GM12872 (cell line): Measurements from ENCODE around the gene KASH5.

ENCODE experiments used
- TF ChIP-seq, protein P1 (sequence below): IDR thresholded peaks from 3 replicates; pipeline ENCODE4 v1.5.1; 2011; ENCODE audit warnings: low read depth, mild to moderate bottlenecking, low read length, moderate library complexity; ENCODE audit not compliant: insufficient read depth

KASH5 gene

GRCh38 chr19:49432141-49433073 is 44.4 kb downstream of the KASH5 start:
- TF ChIP-seq, protein P1, sequence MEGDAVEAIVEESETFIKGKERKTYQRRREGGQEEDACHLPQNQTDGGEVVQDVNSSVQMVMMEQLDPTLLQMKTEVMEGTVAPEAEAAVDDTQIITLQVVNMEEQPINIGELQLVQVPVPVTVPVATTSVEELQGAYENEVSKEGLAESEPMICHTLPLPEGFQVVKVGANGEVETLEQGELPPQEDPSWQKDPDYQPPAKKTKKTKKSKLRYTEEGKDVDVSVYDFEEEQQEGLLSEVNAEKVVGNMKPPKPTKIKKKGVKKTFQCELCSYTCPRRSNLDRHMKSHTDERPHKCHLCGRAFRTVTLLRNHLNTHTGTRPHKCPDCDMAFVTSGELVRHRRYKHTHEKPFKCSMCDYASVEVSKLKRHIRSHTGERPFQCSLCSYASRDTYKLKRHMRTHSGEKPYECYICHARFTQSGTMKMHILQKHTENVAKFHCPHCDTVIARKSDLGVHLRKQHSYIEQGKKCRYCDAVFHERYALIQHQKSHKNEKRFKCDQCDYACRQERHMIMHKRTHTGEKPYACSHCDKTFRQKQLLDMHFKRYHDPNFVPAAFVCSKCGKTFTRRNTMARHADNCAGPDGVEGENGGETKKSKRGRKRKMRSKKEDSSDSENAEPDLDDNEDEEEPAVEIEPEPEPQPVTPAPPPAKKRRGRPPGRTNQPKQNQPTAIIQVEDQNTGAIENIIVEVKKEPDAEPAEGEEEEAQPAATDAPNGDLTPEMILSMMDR = no peak

- TF ChIP-seq, protein P1 = no peak
These were observed 45.3 kb downstream of the KASH5 start for GRCh38 chr19:49433240-49433901.

DNA sequence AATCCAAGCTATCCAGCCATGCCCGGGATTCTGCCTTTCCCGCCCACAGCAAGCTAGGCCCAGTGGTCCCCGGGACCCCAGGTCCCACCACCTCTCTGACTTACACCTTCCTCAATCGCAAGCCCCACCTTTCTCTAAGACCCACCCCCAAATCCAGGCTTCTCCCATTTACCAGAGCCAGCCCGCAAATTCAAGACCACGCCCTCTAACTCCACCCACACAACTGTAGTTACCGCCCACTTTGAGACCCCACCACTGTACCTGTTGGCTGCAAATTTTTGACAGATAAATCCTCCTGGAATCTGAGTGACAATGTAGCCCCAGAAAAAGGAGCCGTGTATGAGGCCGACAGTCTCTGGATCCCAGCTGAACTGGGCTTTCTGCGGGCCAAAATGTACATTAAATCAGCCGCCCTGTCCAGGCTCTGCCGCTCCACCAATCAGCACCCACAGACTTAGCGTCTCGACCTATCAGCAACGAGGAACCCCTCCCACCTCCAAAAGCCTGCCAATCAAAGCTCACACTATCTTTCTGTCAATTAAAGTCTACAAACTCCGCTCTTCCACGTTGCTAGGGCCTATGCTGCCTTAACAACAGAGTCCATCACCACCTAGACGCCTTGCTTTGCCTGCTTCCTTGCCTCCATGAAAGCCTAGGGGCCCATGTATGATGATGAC is 47.0 kb downstream of the KASH5 start:
- TF ChIP-seq, protein P1 = no peak

GRCh38 chr19:49435670-49436069 is 47.6 kb downstream of the KASH5 start:
- TF ChIP-seq, protein P1 = no peak

DNA sequence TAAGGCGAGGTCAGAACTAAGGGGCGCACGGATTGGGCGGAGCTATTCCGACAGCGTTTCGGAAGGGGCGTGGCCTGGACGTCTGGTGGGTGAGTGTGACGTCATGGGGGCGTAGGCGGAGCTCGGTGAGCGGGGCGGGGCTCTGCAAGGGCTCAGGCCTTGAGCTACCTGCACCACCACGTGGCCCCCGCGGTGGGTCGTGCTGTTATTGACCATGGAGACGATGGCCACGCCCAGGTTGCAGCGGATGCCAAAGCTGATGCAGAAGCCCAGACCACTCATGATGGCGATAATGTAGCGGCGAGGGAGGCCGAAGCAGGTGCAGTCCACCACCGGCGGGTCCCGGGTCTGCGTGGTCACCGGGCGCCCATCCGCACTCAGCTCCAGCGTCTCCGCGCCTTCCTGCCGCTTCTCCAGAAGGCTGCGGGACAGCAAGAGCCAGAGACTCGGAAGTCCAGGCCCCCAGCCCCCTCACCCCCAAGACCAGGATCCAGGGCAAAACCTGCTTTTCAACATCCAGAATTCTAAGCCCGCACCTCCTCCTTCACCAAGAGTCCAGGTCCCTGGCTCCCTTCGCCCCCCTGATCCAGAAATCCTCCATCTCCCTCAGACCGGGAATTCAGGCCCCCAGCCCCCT is 48.5 kb downstream of the KASH5 start:
- TF ChIP-seq, protein P1 = no peak

DNA sequence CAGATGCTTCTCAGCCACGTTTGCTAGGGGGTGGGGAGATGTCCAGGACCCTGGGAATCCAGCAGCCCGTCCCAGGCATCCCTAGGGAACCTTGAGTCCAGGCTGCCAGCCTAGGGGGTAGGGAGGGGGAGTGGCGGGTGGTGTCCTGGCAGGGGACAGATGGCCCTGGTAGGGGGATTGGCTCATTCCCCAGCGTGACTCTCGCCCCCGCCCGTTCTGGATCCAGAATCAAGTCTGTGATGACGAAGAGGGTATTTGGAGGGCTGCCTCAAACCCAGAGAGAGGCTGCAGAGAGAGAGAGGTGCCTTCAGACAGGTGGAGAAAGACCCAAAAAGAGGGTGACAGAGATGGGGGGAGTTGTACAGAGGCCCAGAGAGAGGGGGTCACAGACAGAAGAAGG is 49.2 kb downstream of the KASH5 start:
- TF ChIP-seq, protein P1 = no peak

DNA sequence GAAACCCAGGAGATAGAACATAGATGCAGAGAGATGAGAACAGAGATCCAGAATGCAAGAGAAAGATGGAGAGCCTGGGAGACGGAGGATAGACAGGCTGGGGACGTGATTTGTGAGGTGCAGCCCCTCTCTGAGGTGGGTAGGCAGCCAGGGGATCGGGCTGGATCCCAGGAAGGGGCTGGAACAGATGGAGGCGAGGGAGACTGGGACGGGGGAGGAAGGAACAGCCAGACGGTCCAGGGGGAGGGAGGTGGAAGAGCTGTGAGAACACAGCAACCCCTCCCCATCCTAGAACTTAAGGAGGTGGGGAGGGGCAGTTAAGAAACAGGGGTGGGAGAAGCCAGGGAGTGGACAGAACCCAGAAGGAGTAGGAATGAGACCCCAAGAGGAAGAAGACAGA is 50.2 kb downstream of the KASH5 start:
- TF ChIP-seq, protein P1 = no peak
